ENCODE measurements around the gene TXNDC5.

TXNDC5 gene

GRCh38 chr6:7910654-7911344 is at the start of gene TXNDC5:
Gene TXNDC5, minus strand, starts transcription at chr6:7910788. Its CDS starts 12 bp downstream, at chr6:7910776.
- peak; percentile 83 for DNase-seq

GRCh38 chr6:7960141-7960540 is 49.6 kb upstream of the TXNDC5 start:
- no peak for DNase-seq

- no peak for DNase-seq
Measured at GRCh38 chr6:7959453-7959852, 48.9 kb upstream of the TXNDC5 start.

- no peak for DNase-seq
Measured at GRCh38 chr6:7958464-7958863, 47.9 kb upstream of the TXNDC5 start.

GRCh38 chr6:7956257-7956656 is 45.7 kb upstream of the TXNDC5 start:
- no peak for DNase-seq

- no peak for DNase-seq
Measured at GRCh38 chr6:7954477-7955200, 44.1 kb upstream of the TXNDC5 start.

GRCh38 chr6:7953753-7954152 is 43.2 kb upstream of the TXNDC5 start:
- no peak for DNase-seq

- no peak for DNase-seq
Measured at GRCh38 chr6:7939864-7940228, 29.3 kb upstream of the TXNDC5 start.

- peak; percentile 54 for DNase-seq
Measured at GRCh38 chr6:7939184-7939863, 28.7 kb upstream of the TXNDC5 start.

- peak; percentile 41 for DNase-seq
Measured at GRCh38 chr6:7938562-7939183, 28.1 kb upstream of the TXNDC5 start.

- no peak for DNase-seq
Measured at GRCh38 chr6:7933794-7934193, 23.2 kb upstream of the TXNDC5 start.

- DNase-seq: no peak
Measured at GRCh38 chr6:7932625-7933024, 22.0 kb upstream of the TXNDC5 start.

- DNase-seq: no peak
Measured at GRCh38 chr6:7924867-7925266, 14.3 kb upstream of the TXNDC5 start.

GRCh38 chr6:7922596-7922995 is 12.0 kb upstream of the TXNDC5 start:
- no peak for DNase-seq

- DNase-seq: no peak
Measured at GRCh38 chr6:7921632-7922092, 11.1 kb upstream of the TXNDC5 start.

GRCh38 chr6:7921046-7921445 is 10.5 kb upstream of the TXNDC5 start:
- DNase-seq: no peak

GRCh38 chr6:7920425-7920824 is 9.8 kb upstream of the TXNDC5 start:
- no peak for DNase-seq

- peak; percentile 41 for DNase-seq
Measured at GRCh38 chr6:7919871-7920270, 9.3 kb upstream of the TXNDC5 start.

- DNase-seq: no peak
Measured at GRCh38 chr6:7918403-7918802, 7.8 kb upstream of the TXNDC5 start.

GRCh38 chr6:7917729-7918128 is 7.1 kb upstream of the TXNDC5 start:
- no peak for DNase-seq

GRCh38 chr6:7916959-7917358 is 6.4 kb upstream of the TXNDC5 start:
- DNase-seq: no peak

- no peak for DNase-seq
Measured at GRCh38 chr6:7914991-7915789, 4.6 kb upstream of the TXNDC5 start.

GRCh38 chr6:7914311-7914710 is 3.7 kb upstream of the TXNDC5 start:
- no peak for DNase-seq
